RWPE1 (cell line): ENCODE results near the gene WDR18.

ENCODE experiments used
- CTCF ChIA-PET: fragments of 350-600 bp; sonication (Branson Sonifier 250); formaldehyde crosslinking; extraction: SDS; loops from one replicate; lab custom pipeline; 2021; lab: Yijun Ruan, JAX
- POLR2A ChIA-PET: fragments of 400-600 bp; formaldehyde crosslinking; extraction: SDS; loops from one replicate; lab custom pipeline; 2020; ENCODE audit warnings: antibody characterized with exemption; ENCODE audit not compliant: low non-redundant PET; lab: Yijun Ruan, JAX
- DNase-seq: peaks from one replicate; pipeline ENCODE4 v3.0.0; 2012; ENCODE audit warnings: low spot score
- H3K27ac ChIP-seq: fragments of 450-650 bp; 2 replicates; pipeline ENCODE4 v1.5.1; 2017
- TF ChIP-seq, protein P1 (sequence below): fragments of 450-650 bp; conservative IDR thresholded peaks from 2 replicates; pipeline ENCODE4 v1.5.1; 2017; ENCODE audit warnings: low read depth, mild to moderate bottlenecking

The WDR18 gene

DNA sequence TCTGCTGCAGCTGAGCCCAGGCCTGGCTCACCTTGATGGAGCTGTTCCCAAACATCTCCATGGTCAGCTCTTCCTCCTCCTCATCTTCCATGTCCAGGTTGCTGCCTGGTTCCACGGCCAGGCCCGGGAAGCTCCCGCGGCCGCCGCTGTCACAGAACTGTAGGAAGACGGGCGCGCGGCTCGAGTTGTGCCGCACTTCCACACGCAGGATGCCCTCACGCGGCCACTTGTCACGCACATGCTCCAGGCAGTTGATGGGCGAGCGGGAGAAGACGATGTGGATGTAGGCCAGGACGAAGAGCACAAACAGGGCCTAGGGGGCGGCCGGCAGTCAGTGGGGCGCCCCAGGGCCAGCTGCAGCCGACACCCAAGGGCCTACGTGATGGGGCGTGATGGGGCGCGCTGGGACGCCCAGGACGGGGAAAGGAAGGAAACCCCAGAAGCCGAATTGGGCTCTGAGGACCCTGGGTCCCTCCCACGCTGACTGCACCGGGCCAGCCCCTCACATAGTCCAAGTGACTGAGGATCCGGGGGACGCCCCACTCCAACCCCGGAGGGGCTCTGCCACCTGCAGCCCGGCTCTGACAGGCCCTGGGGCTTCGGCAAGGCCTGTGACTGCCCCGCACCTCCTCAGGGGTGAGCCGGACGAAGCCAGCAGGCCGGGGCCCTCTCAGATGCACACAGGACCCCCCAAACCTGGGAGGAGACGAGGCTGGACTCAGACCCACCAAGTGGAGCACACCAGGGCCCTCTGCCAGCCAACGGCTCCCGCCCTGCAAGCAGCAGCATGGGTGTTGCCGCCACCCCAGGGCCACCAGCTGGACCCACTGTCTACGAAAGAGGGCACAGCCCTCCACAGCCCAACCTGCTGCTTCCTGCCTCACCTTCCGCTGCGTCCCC lies 30.3 kb downstream of the WDR18 start:
- H3K27ac ChIP-seq, result peak overlapping the region; percentile 93
- POLR2A ChIA-PET, result no interaction called here
- CTCF ChIA-PET, result interaction anchor here (0.8 kb wide), 1 partner anchor 13 kb away, joined by 4 read pairs; no protein-coding TSS in a partner anchor
- TF ChIP-seq, protein P1, sequence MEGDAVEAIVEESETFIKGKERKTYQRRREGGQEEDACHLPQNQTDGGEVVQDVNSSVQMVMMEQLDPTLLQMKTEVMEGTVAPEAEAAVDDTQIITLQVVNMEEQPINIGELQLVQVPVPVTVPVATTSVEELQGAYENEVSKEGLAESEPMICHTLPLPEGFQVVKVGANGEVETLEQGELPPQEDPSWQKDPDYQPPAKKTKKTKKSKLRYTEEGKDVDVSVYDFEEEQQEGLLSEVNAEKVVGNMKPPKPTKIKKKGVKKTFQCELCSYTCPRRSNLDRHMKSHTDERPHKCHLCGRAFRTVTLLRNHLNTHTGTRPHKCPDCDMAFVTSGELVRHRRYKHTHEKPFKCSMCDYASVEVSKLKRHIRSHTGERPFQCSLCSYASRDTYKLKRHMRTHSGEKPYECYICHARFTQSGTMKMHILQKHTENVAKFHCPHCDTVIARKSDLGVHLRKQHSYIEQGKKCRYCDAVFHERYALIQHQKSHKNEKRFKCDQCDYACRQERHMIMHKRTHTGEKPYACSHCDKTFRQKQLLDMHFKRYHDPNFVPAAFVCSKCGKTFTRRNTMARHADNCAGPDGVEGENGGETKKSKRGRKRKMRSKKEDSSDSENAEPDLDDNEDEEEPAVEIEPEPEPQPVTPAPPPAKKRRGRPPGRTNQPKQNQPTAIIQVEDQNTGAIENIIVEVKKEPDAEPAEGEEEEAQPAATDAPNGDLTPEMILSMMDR, result no peak
- no peak for DNase-seq

DNA sequence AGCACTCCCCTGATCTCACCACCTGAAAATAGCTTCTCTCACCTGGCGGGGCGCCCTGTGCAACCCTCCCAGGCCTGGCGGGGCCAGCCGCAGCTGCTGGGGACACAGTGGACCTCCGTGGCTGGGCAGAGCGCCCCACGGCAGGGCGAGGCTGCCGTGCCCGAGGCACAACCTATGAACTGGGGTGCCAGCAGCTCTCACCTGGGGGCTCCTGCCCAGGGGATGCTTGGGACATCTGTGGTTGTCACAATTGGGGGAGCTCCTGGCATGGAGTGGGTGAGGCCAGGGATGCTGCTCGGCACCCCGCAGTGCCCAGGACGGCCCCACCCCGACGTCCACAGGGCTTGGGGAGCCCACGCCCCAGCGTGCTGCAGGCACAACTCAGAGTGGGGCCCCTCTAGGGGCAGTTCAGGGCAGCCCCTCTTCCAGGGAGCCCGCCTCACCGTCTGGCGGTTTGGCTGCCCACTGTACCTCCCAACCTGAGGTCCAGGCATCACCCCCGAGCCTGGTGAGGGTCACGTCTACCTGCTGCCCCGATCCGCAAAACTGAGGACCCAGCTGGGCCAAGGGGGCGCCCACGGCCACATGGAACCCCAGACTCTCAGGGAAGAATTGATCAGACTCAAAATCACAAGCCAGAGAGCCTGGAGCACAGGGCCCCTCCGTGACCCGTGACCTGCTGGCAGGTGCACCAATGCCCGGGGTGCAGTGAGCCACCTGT lies 31.1 kb downstream of the WDR18 start:
- H3K27ac ChIP-seq, result peak overlapping the region; percentile 93
- ChIA-PET CTCF (interaction anchor here (0.8 kb wide), 1 partner anchor 14 kb away, joined by 4 read pairs; no protein-coding TSS in a partner anchor), POLR2A (no interaction called here)
- no peak for DNase-seq
- TF ChIP-seq, protein P1, result no peak

DNA sequence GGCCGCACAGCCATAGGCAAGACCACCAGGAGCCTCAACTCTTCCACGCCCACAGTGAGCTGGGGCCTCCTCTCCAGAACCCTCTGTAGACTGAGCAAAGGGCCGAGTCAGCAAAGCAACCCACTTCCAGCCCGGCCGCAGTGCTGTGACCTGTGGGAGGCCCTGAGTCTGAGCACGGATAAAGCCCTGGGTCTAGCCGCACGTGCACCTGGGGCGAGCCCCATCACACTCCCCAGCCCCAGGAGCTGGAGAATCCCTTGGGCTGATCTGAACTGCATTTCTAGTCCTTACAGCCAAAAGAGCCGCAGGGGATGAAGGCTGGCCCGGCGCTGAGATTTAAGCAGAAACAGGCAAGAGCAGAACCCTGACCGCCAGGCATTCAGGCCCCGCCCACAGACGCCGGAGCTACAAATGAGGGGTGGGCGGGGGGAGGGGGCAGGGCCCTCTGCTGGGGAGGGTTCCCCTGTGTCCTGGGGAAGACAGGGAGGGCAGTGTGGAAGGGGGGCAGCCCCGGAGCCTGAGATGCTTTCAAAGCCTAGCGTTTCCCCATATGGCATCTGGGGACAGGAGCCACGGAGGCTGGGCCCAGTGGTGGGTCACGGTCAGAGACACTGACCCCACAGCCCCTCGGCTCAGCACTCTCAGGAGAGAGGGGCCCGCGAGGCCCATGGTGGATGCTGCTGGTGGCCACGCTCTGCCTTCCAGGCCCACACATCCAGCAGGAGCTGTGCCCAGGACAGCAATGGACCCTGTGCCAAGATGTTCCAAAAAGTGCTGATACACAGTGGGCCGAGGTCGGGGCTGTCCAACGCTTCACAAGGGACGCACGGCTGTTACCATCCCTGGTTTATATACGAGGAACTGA lies 31.9 kb downstream of the WDR18 start:
- ChIA-PET POLR2A (no interaction called here), CTCF (no interaction called here)
- TF ChIP-seq, protein P1, result no peak
- no peak for DNase-seq
- H3K27ac ChIP-seq, result peak overlapping the region; percentile 93

DNA sequence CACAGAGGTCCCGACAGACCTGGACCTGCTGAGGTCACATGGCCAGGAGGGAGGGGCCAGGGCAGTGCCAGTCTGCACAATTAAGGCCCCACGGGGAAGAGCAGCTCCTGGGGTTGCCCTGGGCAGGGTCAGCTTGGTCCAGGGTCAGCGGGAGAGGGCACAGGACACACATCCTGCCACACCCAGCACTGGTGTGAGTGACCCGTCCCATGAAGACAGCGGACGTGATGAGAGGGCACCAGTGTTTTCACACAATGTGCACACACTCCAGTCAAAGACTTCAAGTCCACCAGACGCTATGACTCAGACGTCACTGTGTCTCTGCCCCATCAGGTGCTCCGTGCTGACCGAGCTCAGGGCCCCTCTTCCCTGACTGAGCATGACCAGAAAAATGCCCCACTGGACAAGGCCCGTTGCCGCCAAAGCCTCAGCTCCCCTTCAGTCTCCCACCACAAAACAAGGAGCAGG lies 32.5 kb downstream of the WDR18 start:
- DNase-seq, result no peak
- H3K27ac ChIP-seq, result peak overlapping the region; percentile 93
- POLR2A ChIA-PET, result interaction anchor here (0.6 to 0.8 kb wide), 4 partner anchors 11 to 170 kb away, joined by 3 to 8 read pairs (median 4); no protein-coding TSS in a partner anchor
- CTCF ChIA-PET, result no interaction called here
- TF ChIP-seq, protein P1, result no peak

DNA sequence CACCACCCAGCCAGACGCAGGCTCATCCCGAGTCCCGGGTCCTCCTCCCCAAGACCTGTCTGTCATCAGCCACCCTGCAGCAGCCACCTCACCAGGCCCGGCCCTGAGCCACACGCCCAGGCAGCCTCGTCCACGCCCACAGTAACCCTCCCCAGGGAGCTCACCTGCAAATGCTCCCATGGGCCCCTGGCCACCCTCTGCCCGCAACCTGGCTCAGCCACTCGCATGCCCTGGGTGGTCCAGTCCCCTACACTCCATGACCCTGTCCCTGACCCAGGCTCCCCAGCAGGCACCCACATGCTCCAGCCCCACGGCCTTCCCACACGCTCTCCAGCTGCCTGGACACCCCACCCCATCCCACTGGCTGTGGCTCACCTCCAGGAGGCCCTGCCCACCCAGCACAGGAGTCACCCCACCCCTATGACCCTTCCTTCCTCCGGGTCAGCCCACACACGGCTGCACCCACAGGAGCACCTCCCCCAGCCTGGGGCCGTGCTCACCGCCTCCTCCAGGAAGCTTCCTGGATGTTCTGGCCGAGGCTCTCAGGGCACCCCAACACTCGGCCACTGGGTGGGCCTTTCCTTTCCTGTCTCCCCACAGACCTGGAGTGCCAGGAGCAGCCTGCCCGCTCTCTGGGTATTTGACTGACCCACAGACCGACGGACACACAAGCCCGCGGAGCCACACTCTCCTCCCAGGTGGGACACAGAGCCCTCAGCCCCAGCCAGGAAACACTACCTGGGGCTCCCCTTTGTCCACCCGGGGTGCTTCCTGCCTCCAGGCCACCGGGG lies 33.2 kb downstream of the WDR18 start:
- no peak for DNase-seq
- peak overlapping the region; percentile 93 for H3K27ac ChIP-seq
- ChIA-PET CTCF (interaction anchor here (0.6 kb wide), 1 partner anchor 1170 kb away, joined by 4 read pairs; no protein-coding TSS in a partner anchor), POLR2A (interaction anchor here (0.6 to 0.8 kb wide), 4 partner anchors 10 to 170 kb away, joined by 3 to 8 read pairs (median 4); no protein-coding TSS in a partner anchor)
- TF ChIP-seq, protein P1, result no peak
